Measurements from ENCODE around the gene PRTFDC1. TPM values are rescaled to one million over a fixed set of nuclear protein-coding genes. Genes with fewer than 3 reads are reported as not detected.

The PRTFDC1 gene
- total RNA-seq, 1 donor from 2014 or later: 0.21 TPM

GRCh38 chr10:24884316-24884715 is 68.1 kb downstream of the PRTFDC1 start:
- H3K36me3 Mint-ChIP-seq (ENCODE audit: low read depth): peaks cover 5% of the 10 kb centered on the region
- H3K27me3 Mint-ChIP-seq: no peaks in the 10 kb centered on the region
- no peak for DNase-seq
- intact Hi-C loops (cut with micrococcal nuclease): loop anchor here (10.0 kb wide), 1 partner anchor 1520 kb away; no protein-coding TSS in a partner anchor
- peaks cover 4% of the 10 kb centered on the region for H3K9me3 Mint-ChIP-seq
- H3K27ac Mint-ChIP-seq: no peak overlapping the region
- H3K4me1 Mint-ChIP-seq: peaks cover 35% of the 10 kb centered on the region
- H3K4me3 Mint-ChIP-seq: no peak overlapping the region

GRCh38 chr10:24883176-24883575 is 69.2 kb downstream of the PRTFDC1 start:
- intact Hi-C loops (cut with micrococcal nuclease): loop anchor here (2.0 to 10.0 kb wide), 2 partner anchors 18 to 1518 kb away; no protein-coding TSS in a partner anchor

GRCh38 chr10:24882047-24882698 is 70.2 kb downstream of the PRTFDC1 start:
- Mint-ChIP-seq H3K36me3 (ENCODE audit: low read depth) (peaks cover under 1% of the 10 kb centered on the region), H3K9me3 (peaks cover 2% of the 10 kb centered on the region), H3K4me1 (peaks cover 21% of the 10 kb centered on the region), H3K4me3 (peak overlapping the region; percentile 62), H3K27ac (no peak overlapping the region), H3K27me3 (no peaks in the 10 kb centered on the region)
- intact Hi-C loops (cut with micrococcal nuclease): loop anchor here (2.0 to 10.0 kb wide), 2 partner anchors 17 to 1517 kb away; no protein-coding TSS in a partner anchor
- DNase-seq: peak; percentile 74

More at GRCh38 chr10:24883176-24883575, 69.2 kb downstream of the PRTFDC1 start:
- Mint-ChIP-seq H3K27ac (no peak overlapping the region), H3K4me3 (no peak overlapping the region), H3K9me3 (peaks cover 4% of the 10 kb centered on the region), H3K36me3 (ENCODE audit: low read depth) (peaks cover 5% of the 10 kb centered on the region), H3K27me3 (no peaks in the 10 kb centered on the region), H3K4me1 (peaks cover 29% of the 10 kb centered on the region)
- no peak for DNase-seq

- H3K36me3 Mint-ChIP-seq (ENCODE audit: low read depth): peaks cover 6% of the 10 kb centered on the region
Observed at GRCh38 chr10:24879861-24880260, 72.5 kb downstream of the PRTFDC1 start.

GRCh38 chr10:24874133-24874532 is 78.3 kb downstream of the PRTFDC1 start:
- Mint-ChIP-seq H3K9me3 (peaks cover 22% of the 10 kb centered on the region), H3K27ac (no peak overlapping the region), H3K4me1 (peaks cover 7% of the 10 kb centered on the region), H3K4me3 (no peak overlapping the region), H3K27me3 (no peaks in the 10 kb centered on the region), H3K36me3 (ENCODE audit: low read depth) (peaks cover 10% of the 10 kb centered on the region)
- no peak for DNase-seq
- intact Hi-C loops (cut with micrococcal nuclease): no loop called here

More at GRCh38 chr10:24879861-24880260, 72.5 kb downstream of the PRTFDC1 start:
- intact Hi-C loops (cut with micrococcal nuclease): loop anchor here (10.0 kb wide), 1 partner anchor 1515 kb away; no protein-coding TSS in a partner anchor
- H3K27me3 Mint-ChIP-seq: no peaks in the 10 kb centered on the region
- no peak overlapping the region for H3K4me3 Mint-ChIP-seq
- peaks cover 13% of the 10 kb centered on the region for H3K9me3 Mint-ChIP-seq
- peaks cover 14% of the 10 kb centered on the region for H3K4me1 Mint-ChIP-seq
- H3K27ac Mint-ChIP-seq: no peak overlapping the region
- no peak for DNase-seq

- Mint-ChIP-seq H3K27me3 (no peaks in the 10 kb centered on the region), H3K4me1 (peaks cover 7% of the 10 kb centered on the region), H3K4me3 (no peak overlapping the region), H3K27ac (no peak overlapping the region), H3K36me3 (ENCODE audit: low read depth) (peaks cover 10% of the 10 kb centered on the region), H3K9me3 (peaks cover 22% of the 10 kb centered on the region)
- intact Hi-C loops (cut with micrococcal nuclease): no loop called here
- no peak for DNase-seq
Observed at GRCh38 chr10:24873281-24873683, 79.1 kb downstream of the PRTFDC1 start.

GRCh38 chr10:24872790-24873182 is 79.6 kb downstream of the PRTFDC1 start:
- peaks cover 10% of the 10 kb centered on the region for H3K36me3 Mint-ChIP-seq (ENCODE audit: low read depth)
- peaks cover 22% of the 10 kb centered on the region for H3K9me3 Mint-ChIP-seq
- no peak for DNase-seq
- peaks cover 7% of the 10 kb centered on the region for H3K4me1 Mint-ChIP-seq
- intact Hi-C loops (cut with micrococcal nuclease): no loop called here
- H3K4me3 Mint-ChIP-seq: no peak overlapping the region
- H3K27ac Mint-ChIP-seq: no peak overlapping the region
- no peaks in the 10 kb centered on the region for H3K27me3 Mint-ChIP-seq

GRCh38 chr10:24872049-24872789 is 80.2 kb downstream of the PRTFDC1 start:
- no peak overlapping the region for H3K4me3 Mint-ChIP-seq
- H3K36me3 Mint-ChIP-seq (ENCODE audit: low read depth): peaks cover 10% of the 10 kb centered on the region
- H3K9me3 Mint-ChIP-seq: peaks cover 21% of the 10 kb centered on the region
- intact Hi-C loops (cut with micrococcal nuclease): no loop called here
- H3K4me1 Mint-ChIP-seq: peaks cover 10% of the 10 kb centered on the region
- H3K27ac Mint-ChIP-seq: no peak overlapping the region
- DNase-seq: no peak
- no peaks in the 10 kb centered on the region for H3K27me3 Mint-ChIP-seq

GRCh38 chr10:24871011-24871935 is 81.1 kb downstream of the PRTFDC1 start:
- Mint-ChIP-seq H3K4me1 (peaks cover 16% of the 10 kb centered on the region), H3K9me3 (peaks cover 15% of the 10 kb centered on the region), H3K36me3 (ENCODE audit: low read depth) (peaks cover 6% of the 10 kb centered on the region), H3K27ac (no peak overlapping the region), H3K27me3 (no peaks in the 10 kb centered on the region), H3K4me3 (no peak overlapping the region)
- DNase-seq: no peak
- intact Hi-C loops (cut with micrococcal nuclease): no loop called here

GRCh38 chr10:24869354-24870015 is 82.9 kb downstream of the PRTFDC1 start:
- H3K9me3 Mint-ChIP-seq: peaks cover 8% of the 10 kb centered on the region
- no peak overlapping the region for H3K27ac Mint-ChIP-seq
- H3K4me1 Mint-ChIP-seq: peaks cover 24% of the 10 kb centered on the region
- DNase-seq: no peak
- H3K27me3 Mint-ChIP-seq: no peaks in the 10 kb centered on the region
- H3K36me3 Mint-ChIP-seq (ENCODE audit: low read depth): peaks cover 4% of the 10 kb centered on the region
- intact Hi-C loops (cut with micrococcal nuclease): loop anchor here (5.0 kb wide), 2 partner anchors 53 to 193 kb away; no protein-coding TSS in a partner anchor
- H3K4me3 Mint-ChIP-seq: no peak overlapping the region

GRCh38 chr10:24866604-24867583 is 85.5 kb downstream of the PRTFDC1 start:
- H3K27ac Mint-ChIP-seq: no peak overlapping the region
- peaks cover 35% of the 10 kb centered on the region for H3K4me1 Mint-ChIP-seq
- no peaks in the 10 kb centered on the region for H3K27me3 Mint-ChIP-seq
- H3K4me3 Mint-ChIP-seq: peak overlapping the region; percentile 60
- H3K9me3 Mint-ChIP-seq: peaks cover 5% of the 10 kb centered on the region
- no peaks in the 10 kb centered on the region for H3K36me3 Mint-ChIP-seq (ENCODE audit: low read depth)
- peak; percentile 67 for DNase-seq
- intact Hi-C loops (cut with micrococcal nuclease): loop anchor here (1.0 to 5.0 kb wide), 3 partner anchors 45 to 195 kb away; no protein-coding TSS in a partner anchor

- no peak overlapping the region for H3K4me3 Mint-ChIP-seq
- peaks cover 35% of the 10 kb centered on the region for H3K4me1 Mint-ChIP-seq
- H3K9me3 Mint-ChIP-seq: peaks cover 5% of the 10 kb centered on the region
- H3K36me3 Mint-ChIP-seq (ENCODE audit: low read depth): no peaks in the 10 kb centered on the region
- H3K27ac Mint-ChIP-seq: no peak overlapping the region
- no peaks in the 10 kb centered on the region for H3K27me3 Mint-ChIP-seq
- no peak for DNase-seq
- intact Hi-C loops (cut with micrococcal nuclease): loop anchor here (2.0 to 5.0 kb wide), 3 partner anchors 17 to 197 kb away; no protein-coding TSS in a partner anchor
Observed at GRCh38 chr10:24865783-24866182, 86.6 kb downstream of the PRTFDC1 start.
